SKM-1 treated with dmso at 0.1 percent for 144 hours (cell line): Measurements from ENCODE around the gene SELENOK.

Experiments used
- DNase-seq: peaks from one replicate; lab custom pipeline; 2025; ENCODE audit not compliant: unreplicated experiment; lab: John Stamatoyannopoulos, UW

SELENOK gene

GRCh38 chr3:53843195-53844177 is 48.2 kb downstream of the SELENOK start:
- no peak for DNase-seq

DNA sequence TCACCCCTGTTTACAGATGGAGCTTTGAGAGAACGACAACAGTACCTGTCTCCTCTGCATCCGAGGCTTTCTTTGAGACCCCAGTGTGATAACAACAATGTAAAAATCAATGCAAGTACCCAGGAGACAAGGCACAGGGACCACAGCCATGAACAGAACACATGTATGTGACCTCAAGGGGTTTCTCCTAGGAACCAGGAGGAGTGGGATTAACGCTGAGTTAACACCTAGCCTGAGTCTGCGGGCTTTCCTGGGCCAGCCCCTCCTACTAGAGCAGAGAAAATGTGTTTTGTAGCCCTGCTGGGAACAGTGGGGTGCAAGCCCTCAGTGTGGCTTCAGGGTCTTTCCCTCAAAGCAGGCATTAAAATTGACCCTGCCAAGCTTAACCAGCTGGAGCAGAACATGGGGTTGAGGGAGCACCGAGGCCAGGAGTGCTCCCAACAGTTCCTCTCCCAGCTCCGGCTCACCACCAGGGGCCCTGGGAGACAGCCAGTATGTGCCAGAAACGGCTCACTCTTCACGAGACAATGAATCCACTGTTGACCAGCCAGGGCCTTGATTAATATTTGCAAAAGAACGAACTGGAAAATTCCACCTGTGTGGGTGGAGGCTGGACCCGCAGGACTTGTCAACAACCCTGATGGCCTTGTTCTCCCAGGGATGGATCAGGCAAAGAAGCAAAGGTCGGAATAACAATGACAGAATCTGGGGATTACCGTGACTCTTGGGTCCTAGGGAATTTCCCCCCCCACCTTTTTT is 49.0 kb downstream of the SELENOK start:
- DNase-seq: no peak

DNA sequence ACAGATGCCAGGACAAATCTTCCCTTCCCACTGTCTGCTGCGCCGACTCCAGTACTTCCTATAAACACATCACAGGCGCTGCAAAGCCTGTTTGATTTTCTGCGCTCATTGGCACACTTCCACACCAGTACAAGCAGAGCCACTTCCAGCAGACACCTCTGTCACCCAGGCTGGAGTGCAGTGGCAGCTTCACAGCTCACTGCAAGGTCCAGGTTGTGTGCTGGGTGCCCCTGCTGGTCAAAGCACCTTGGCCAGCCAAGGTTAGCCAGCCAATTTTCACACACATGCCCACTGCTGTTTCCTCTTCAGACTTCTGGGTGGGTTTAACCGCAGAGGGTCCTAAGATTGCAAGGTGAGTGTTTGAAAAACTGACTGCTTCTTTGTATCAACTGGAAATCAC is 50.4 kb downstream of the SELENOK start:
- DNase-seq: no peak

GRCh38 chr3:53837331-53837730 is 54.3 kb downstream of the SELENOK start:
- no peak for DNase-seq

- DNase-seq: no peak
Measured at GRCh38 chr3:53836084-53836872, 55.4 kb downstream of the SELENOK start.

DNA sequence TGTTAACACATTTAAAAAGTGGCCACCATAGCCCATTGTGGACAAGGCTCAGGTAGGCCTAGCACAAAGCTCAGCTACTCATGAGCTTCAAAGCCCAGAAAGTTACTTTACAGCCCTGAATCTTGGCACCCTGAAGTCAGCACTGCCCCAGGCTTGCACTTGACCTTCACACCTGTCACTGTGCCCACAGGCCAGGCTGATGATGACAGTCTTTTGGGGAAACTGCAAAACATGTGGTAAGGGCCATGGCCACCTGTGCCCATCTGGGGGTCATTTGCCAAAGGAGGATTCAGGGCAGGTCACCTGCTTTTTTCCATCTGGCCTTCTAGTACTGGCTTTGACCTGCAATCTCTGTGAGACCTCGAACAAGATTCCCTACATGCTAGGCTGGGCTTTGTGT is 56.4 kb downstream of the SELENOK start:
- no peak for DNase-seq

- DNase-seq: peak; percentile 33
Measured at GRCh38 chr3:53834429-53835095, 57.1 kb downstream of the SELENOK start.
